Testis (tissue), 3 donors: ENCODE results near the gene DTNB. TPM values are rescaled to one million over a fixed set of nuclear protein-coding genes. Genes with fewer than 3 reads are reported as not detected.

Experiments
- DNase-seq: peaks from one replicate; pipeline ENCODE4 v3.0.0-alpha.2; 2019
- H3K27ac ChIP-seq, 2 donors: fragments of 200-600 bp; sonication (generic); one replicate each; pipeline ENCODE4 v1.5.1; 2019
- H3K27me3 ChIP-seq: fragments of 200-600 bp; sonication (generic); one replicate; pipeline ENCODE4 v1.5.1; 2019
- H3K36me3 ChIP-seq: fragments of 200-600 bp; sonication (generic); one replicate; pipeline ENCODE4 v1.5.1; 2017; ENCODE audit warnings: low read depth; ENCODE audit errors: missing control alignments
- H3K4me1 ChIP-seq: fragments of 200-600 bp; sonication (generic); one replicate; pipeline ENCODE4 v1.5.1; 2019
- H3K4me3 ChIP-seq, 2 donors: fragments of 200-600 bp; sonication (generic); one replicate each; pipeline ENCODE4 v1.5.1; 2017 to 2019
- H3K9me3 ChIP-seq: fragments of 200-600 bp; sonication (generic); one replicate; pipeline ENCODE4 v1.5.1; 2017
- CTCF ChIP-seq, 3 experiments: fragments of 450-650 bp in 2 of 3; fragments of 200-600 bp in 1 of 3; sonication (generic) in 1 of 3; IDR thresholded peaks; one replicate each; pipeline ENCODE4 v1.5.1; 2016 to 2019; ENCODE audit warnings: antibody characterized with exemption in 3 of 3, mild to moderate bottlenecking in 2 of 3, moderate library complexity in 1 of 3
- POLR2A ChIP-seq: fragments of 450-650 bp; IDR thresholded peaks from one replicate; pipeline ENCODE4 v1.6.1; 2017; ENCODE audit warnings: antibody characterized with exemption, mild to moderate bottlenecking, moderate library complexity
- WGBS, 2 donors: methylation state at CpG; one replicate each; pipeline ENCODE4 v1.1.5; 2018; 5-methylcytosine and 5-hydroxymethylcytosine counted together
- intact Hi-C: fragments of 100-400 bp; cut with DNase I; formaldehyde crosslinking; loops from one replicate; pipeline ENCODE4 v1.15.1; 2023; ENCODE audit warnings: low total_unique reads
- polyA plus RNA-seq: library from polyadenylated mRNA; stranded (reverse); fragments of 350-450 nt; fragmentation: Illumina TruSeq; extraction: RNeasy Lipid Tissue Mini Kit (QIAGEN cat#74804); gene quantifications from one replicate; pipeline ENCODE4 v1.2.3, GENCODE V29; 2014; ENCODE audit warnings: low read depth, low replicate concordance; ENCODE audit not compliant: insufficient read depth
- total RNA-seq, 2 donors: library from RNA; depleted of rRNA; stranded (reverse); fragments of >200 nt; gene quantifications; one replicate each; pipeline ENCODE4 v1.2.3, GENCODE V29; 2016

The DTNB gene
- total and polyA plus RNA-seq, 3 donors from 2014 or later: 21.9 to 47.3 (median 45.1) TPM

DNA sequence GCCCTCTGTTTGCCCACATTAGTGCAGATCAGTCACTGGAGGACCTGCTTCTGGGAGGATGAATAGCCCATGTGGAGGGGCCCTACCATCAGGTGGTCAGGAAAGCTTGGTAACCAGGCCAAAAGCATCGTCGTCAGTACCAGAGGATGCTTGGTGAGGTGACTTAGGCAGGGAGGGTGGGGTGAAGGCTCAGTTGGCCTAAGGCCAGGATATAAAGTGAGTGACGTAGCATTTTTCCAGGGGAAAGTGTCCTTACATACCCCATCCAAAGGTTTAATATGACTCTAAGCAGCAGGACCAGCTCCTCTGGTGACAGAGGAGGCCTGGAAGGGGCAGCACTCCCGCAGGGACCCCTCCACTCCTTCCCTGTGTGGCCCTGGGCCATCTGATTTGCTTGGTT lies 303.9 kb downstream of the DTNB start:
- TF ChIP-seq CTCF (IDR thresholded peaks at IDR 0.05): no peak
- intact Hi-C loops: no loop called here

GRCh38 chr2:25368660-25369059 lies 304.7 kb downstream of the DTNB start:
- 67 to 73% methylated on average over 4 of the region's 4 CpGs for WGBS, 2 donors
- Histone ChIP-seq H3K4me3 (no peak overlapping the region), H3K36me3 (no peaks in the 10 kb centered on the region), H3K9me3 (no peaks in the 10 kb centered on the region), H3K27me3 (no peaks in the 10 kb centered on the region), H3K4me1 (no peaks in the 10 kb centered on the region), H3K27ac (no peak overlapping the region)
- TF ChIP-seq CTCF (IDR thresholded peaks at IDR 0.05): no peak
- no peak for TF ChIP-seq POLR2A
- DNase-seq: no peak
- intact Hi-C loops: no loop called here

More for the DNA sequence above, 303.9 kb downstream of the DTNB start:
- 71 to 88% methylated on average over 4 of the region's 4 CpGs for WGBS, 2 donors
- no peaks in the 10 kb centered on the region for H3K27me3 ChIP-seq
- H3K9me3 ChIP-seq: no peaks in the 10 kb centered on the region
- no peaks in the 10 kb centered on the region for H3K36me3 ChIP-seq
- H3K4me1 ChIP-seq: no peaks in the 10 kb centered on the region
- H3K27ac ChIP-seq: no peak overlapping the region
- DNase-seq: no peak
- no peak overlapping the region for H3K4me3 ChIP-seq

DNA sequence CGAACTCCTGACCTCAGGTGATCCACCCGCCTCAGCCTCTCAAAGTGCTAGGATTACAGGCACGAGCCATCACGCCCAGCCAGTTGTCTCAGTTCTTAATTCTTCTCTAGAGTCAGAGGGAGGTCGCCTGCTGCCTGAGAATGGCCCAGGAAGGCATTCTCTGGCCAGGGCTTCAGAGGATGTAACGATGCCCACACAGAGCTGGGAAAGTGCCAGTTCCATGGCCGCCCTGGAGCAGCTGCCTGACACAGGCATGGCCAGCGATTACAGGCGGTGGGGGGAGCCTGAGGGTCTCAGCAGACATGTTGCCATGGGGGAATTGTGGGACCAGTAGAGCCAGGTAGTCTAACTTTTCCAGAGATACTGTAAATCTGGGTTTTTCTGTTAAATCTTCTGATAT lies 306.1 kb downstream of the DTNB start:
- Histone ChIP-seq H3K36me3 (no peaks in the 10 kb centered on the region), H3K4me3 (no peak overlapping the region), H3K27me3 (no peaks in the 10 kb centered on the region), H3K27ac (no peak overlapping the region), H3K9me3 (no peaks in the 10 kb centered on the region), H3K4me1 (no peaks in the 10 kb centered on the region)
- 75 to 92% methylated on average over 6 to 9 of the region's 9 CpGs for WGBS, 2 donors
- intact Hi-C loops: no loop called here
- no peak for TF ChIP-seq POLR2A
- TF ChIP-seq CTCF (IDR thresholded peaks at IDR 0.05): no peak
- DNase-seq: no peak

DNA sequence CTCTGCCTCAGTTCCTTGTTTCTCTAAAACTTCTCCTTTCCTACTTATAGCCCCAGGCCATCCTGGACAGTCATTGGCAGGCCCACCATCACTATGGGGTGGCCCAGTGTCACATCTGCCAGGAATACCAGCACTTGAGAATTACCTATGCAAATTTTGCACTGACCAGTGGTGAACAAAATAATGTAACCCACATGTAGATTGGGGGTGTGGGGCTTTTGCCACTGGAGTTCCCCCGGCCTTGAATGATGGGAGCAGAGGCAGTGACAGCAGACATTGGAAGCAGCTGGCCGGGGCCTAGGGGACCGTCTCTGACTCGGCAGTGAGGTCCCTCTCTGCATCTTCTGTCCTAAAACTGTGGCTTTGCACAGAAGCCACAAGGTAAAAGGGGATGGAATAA lies 306.7 kb downstream of the DTNB start:
- TF ChIP-seq CTCF (IDR thresholded peaks at IDR 0.05) (no peak), POLR2A (no peak)
- DNase-seq: no peak
- 92 to 95% methylated on average over 4 of the region's 4 CpGs for WGBS, 2 donors
- Histone ChIP-seq H3K27me3 (no peaks in the 10 kb centered on the region), H3K27ac (no peak overlapping the region), H3K36me3 (no peaks in the 10 kb centered on the region), H3K4me3 (no peak overlapping the region), H3K9me3 (no peaks in the 10 kb centered on the region), H3K4me1 (no peaks in the 10 kb centered on the region)
- intact Hi-C loops: no loop called here

DNA sequence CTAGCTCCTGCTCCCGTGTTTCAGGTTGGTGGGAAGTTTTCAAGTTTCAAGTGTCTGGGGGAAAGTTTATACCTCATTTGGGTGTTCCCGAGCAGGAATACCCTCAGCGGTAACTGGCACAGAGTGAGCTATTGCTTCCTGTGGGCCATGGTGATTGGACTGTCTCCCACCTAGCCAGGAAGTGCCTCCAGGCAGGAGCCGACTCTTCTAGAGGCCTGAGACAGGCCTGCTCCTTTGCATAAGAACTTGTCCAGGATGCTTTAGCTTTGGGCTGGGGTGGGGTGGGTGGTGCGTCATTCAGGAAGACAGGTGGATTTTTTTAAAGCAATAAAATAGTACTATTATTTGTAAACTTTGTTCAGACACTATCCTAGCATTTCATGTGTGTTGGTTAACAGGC lies 308.1 kb downstream of the DTNB start:
- Histone ChIP-seq H3K4me3 (no peak overlapping the region), H3K9me3 (no peaks in the 10 kb centered on the region), H3K36me3 (no peaks in the 10 kb centered on the region), H3K4me1 (no peaks in the 10 kb centered on the region), H3K27me3 (no peaks in the 10 kb centered on the region), H3K27ac (no peak overlapping the region)
- whole genome bisulfite sequencing, 2 donors: 53 to 59% methylated on average over 5 of the region's 5 CpGs
- TF ChIP-seq CTCF (IDR thresholded peaks at IDR 0.05): no peak
- TF ChIP-seq POLR2A: no peak
- no peak for DNase-seq
- intact Hi-C loops: no loop called here
